H1 (cell line): ENCODE results near the gene SLC8A1. TPM values are rescaled to one million over a fixed set of nuclear protein-coding genes. Genes with fewer than 3 reads are reported as not detected.

Experiments
- SAP30 ChIP-seq: fragments of 300-600 bp; sonication (generic); IDR thresholded peaks from 2 replicates; pipeline ENCODE4 v1.7.1; 2012; ENCODE audit warnings: low read length, moderate library complexity, mild to moderate bottlenecking, inconsistent platforms; ENCODE audit not compliant: insufficient read depth, insufficient replicate concordance
- polyA plus RNA-seq, 7 experiments: library from polyadenylated mRNA; depleted of rRNA in 3 of 7; stranded (reverse) in 5 of 7; unstranded in 2 of 7; fragments of >200 nt in 5 of 7; fragments of 200-250 nt in 2 of 7; gene quantifications; 1 replicate in 5 of 7; 2 replicates in 1 of 7; 4 replicates in 1 of 7; pipeline versions ENCODE4 v1.2.1 to v1.2.3, GENCODE V29; 2011 to 2013; ENCODE audit warnings: missing spikeins in 2 of 7, mixed read lengths in 2 of 7
- total RNA-seq: library from RNA; stranded (reverse); fragmentation: NEBNext Ultra II Directional; extraction: Animal tissue kit (Norgen Biotek cat#: 25700); gene quantifications from 2 replicates; pipeline ENCODE4 v1.2.1, GENCODE V29; 2021
- TF ChIP-seq, protein P1 (sequence below): IDR thresholded peaks from 2 replicates; pipeline ENCODE4 v1.6.1; 2012; ENCODE audit warnings: low read length, inconsistent platforms

Gene SLC8A1
- total and polyA plus RNA-seq, 2 of the 8 experiments (the other 6 are each of a cell fraction or from before 2014, with no cell fraction given) = 0.68 to 3.6 TPM

GRCh38 chr2:40199771-40200170 is 252.1 kb downstream of the SLC8A1 start (continued):
- TF ChIP-seq SAP30 = no peak
- TF ChIP-seq, protein P1, sequence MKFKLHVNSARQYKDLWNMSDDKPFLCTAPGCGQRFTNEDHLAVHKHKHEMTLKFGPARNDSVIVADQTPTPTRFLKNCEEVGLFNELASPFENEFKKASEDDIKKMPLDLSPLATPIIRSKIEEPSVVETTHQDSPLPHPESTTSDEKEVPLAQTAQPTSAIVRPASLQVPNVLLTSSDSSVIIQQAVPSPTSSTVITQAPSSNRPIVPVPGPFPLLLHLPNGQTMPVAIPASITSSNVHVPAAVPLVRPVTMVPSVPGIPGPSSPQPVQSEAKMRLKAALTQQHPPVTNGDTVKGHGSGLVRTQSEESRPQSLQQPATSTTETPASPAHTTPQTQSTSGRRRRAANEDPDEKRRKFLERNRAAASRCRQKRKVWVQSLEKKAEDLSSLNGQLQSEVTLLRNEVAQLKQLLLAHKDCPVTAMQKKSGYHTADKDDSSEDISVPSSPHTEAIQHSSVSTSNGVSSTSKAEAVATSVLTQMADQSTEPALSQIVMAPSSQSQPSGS = no peak
